ENCODE data around the gene CMTR1.
"Not testable (repeated sequence)": the region's sequence is repeated elsewhere in the genome, so short reads cannot be mapped to it uniquely, and the experiment has no call there.

The CMTR1 gene

DNA sequence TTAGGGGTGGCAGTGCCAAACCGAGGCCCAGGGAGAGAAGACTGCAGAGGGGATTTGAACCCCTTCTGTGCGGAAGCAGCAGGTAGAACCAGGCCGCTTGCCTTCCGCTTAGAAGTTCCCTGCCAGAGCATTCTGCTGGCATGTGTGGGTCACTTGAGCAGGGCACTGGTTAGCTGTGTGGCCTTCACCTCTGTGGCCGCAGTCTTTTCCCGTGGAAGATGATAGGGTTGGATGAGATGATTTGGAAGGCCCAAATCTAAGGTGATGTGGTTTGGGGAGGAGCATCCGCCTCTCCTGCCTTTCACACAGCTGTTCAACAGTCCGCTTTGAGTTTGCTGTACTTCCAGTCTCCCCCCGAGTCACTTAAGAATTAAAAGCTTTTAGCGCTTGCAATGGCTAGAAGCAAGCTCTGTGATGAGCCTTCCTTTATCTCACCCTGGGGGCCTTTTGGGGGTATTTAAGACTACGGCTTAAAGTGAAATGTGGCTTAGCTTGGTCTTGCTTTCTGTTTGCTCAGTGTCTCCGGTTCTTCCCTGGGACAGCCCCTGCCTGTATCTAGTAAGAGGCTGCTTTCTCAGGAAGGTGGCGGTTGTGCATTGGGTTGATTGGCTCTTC is 743 bp downstream of the CMTR1 start:
- TF ChIP-seq, protein P1, sequence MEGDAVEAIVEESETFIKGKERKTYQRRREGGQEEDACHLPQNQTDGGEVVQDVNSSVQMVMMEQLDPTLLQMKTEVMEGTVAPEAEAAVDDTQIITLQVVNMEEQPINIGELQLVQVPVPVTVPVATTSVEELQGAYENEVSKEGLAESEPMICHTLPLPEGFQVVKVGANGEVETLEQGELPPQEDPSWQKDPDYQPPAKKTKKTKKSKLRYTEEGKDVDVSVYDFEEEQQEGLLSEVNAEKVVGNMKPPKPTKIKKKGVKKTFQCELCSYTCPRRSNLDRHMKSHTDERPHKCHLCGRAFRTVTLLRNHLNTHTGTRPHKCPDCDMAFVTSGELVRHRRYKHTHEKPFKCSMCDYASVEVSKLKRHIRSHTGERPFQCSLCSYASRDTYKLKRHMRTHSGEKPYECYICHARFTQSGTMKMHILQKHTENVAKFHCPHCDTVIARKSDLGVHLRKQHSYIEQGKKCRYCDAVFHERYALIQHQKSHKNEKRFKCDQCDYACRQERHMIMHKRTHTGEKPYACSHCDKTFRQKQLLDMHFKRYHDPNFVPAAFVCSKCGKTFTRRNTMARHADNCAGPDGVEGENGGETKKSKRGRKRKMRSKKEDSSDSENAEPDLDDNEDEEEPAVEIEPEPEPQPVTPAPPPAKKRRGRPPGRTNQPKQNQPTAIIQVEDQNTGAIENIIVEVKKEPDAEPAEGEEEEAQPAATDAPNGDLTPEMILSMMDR (IDR thresholded peaks at IDR 0.05; ENCODE audit: low read depth, low read length, missing control alignments), result no peak
- in situ Hi-C loops (cut with HindIII; ENCODE audit: low sequenced_read_pairs), result no loop called here
- peak overlapping the region; percentile 89 for H3K4me3 ChIP-seq (ENCODE audit: low read depth, low read length)
- no peak for DNase-seq (ENCODE audit: low read depth)

DNA sequence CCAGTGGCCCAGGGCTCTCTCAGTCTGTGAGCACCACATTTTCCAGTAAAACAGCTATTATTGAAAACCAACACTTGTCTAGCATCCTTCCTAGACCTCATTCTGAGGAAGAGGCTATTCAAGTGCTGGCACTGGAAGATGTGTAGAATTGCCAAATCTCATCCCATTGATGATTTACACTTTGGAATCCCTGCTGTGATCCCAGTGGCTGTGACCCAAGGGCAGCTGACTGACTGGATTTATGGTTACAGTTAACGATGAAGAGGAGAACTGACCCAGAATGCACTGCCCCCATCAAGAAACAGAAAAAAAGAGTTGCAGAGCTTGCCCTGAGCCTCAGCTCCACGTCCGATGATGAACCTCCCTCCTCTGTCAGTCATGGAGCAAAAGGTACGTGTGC is 2.4 kb downstream of the CMTR1 start:
- in situ Hi-C loops (cut with HindIII; ENCODE audit: low sequenced_read_pairs), result no loop called here
- TF ChIP-seq, protein P1 (IDR thresholded peaks at IDR 0.05; ENCODE audit: low read depth, low read length, missing control alignments), result no peak
- H3K4me3 ChIP-seq (ENCODE audit: low read depth, low read length), result no peak overlapping the region
- no peak for DNase-seq (ENCODE audit: low read depth)

DNA sequence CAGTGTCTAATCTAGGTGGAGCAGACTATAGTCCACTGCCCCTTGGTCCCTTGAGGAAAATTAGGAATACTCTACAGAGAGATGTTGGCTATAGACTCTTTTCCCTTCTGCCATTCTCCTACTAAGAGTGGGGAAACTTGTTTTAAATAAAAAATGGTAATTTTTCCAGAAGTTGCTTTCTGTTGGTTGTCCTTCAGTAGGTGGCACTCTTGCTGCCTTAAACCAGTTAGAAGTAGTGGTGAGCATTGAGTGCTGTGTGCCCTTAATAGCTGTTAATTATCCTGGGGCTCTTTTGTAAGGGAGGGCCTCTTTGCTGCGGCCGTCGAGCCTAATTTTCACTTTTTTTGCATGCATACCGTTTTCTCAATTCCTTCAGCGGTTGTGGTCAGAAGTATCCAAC is 2.8 kb downstream of the CMTR1 start:
- TF ChIP-seq, protein P1 (IDR thresholded peaks at IDR 0.05; ENCODE audit: low read depth, low read length, missing control alignments), result peak; percentile 24
- DNase-seq (ENCODE audit: low read depth), result no peak
- in situ Hi-C loops (cut with HindIII; ENCODE audit: low sequenced_read_pairs), result no loop called here
- no peak overlapping the region for H3K4me3 ChIP-seq (ENCODE audit: low read depth, low read length)

DNA sequence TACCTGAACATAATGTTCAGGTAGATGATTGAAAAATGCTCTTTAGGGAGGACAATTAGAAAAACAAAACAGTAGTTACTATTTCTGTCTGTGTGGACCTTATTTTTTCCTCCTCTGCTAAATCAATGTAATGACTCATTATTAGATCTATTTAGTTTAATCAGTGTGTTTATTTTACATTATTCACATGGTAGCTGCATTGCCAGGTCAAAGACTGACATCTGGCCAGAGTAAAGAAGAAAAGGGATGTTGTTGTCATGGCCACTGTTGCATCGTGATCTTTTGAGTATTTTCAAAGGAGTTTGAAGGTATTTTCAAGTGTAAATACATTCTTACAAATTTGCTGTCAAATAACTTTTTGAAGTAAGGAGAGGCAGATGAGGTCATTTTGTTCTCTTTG is 5.9 kb downstream of the CMTR1 start:
- H3K4me3 ChIP-seq (ENCODE audit: low read depth, low read length), result no peak overlapping the region
- TF ChIP-seq, protein P1 (IDR thresholded peaks at IDR 0.05; ENCODE audit: low read depth, low read length, missing control alignments), result no peak
- in situ Hi-C loops (cut with HindIII; ENCODE audit: low sequenced_read_pairs), result no loop called here
- no peak for DNase-seq (ENCODE audit: low read depth)

DNA sequence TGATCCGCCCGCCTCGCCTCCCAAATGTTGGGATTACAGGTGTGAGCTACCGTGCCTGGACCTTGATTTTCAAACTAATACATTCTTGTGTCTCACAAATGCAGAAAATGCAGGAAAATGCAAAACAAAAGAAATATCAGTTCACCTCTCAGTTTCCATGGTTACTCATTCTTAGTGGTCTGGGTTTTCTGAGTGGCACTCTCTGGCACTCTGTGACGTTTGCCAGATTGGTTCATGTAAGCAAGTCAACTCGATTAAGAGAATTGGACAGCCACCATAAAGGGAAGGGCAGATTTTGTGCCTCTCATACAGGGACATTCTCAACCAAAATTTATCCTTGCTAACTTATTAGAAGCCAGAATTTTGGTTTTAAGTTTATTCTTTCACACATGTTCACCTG is 8.6 kb downstream of the CMTR1 start:
- H3K4me3 ChIP-seq (ENCODE audit: low read depth, low read length), result no peak overlapping the region
- DNase-seq (ENCODE audit: low read depth), result no peak
- TF ChIP-seq, protein P1 (IDR thresholded peaks at IDR 0.05; ENCODE audit: low read depth, low read length, missing control alignments), result no peak
- in situ Hi-C loops (cut with HindIII; ENCODE audit: low sequenced_read_pairs), result no loop called here

DNA sequence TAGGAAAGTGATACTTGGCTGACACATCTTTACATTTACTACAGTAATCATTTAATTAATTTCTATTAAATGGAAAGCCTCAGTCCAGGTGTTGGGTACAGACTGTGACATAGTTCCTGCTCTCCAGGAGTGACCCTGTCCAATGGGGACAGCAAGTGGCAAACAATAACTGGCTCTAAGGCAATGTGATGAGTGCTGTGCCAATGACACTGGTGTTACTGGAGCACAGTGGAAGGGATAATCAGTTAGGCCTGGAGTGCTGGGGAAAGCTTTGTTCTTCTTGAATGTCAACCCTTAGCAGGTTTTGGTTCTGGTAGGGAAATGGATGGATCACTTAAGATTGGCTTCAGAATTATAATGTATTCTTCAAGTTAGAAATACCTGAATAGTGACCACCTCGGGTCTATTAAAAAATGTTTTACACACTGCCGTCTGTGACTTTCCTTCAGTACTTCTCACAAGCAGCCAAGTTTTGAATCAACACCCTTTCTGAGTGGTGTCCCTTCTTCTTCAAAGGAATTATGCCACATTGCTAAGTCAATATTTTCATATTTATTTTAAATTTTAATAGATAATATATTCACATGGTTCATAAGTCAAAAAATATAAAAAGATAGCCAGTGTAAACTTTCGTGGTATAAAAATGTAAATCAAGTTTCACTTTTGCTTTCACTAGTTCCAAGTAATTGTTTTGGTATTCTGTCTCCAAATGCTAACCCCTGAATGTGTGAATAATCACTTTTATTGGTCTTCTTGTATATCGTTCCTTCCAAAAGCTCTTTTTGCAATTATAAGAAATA is 9.6 kb downstream of the CMTR1 start:
- no peak for DNase-seq (ENCODE audit: low read depth)
- TF ChIP-seq, protein P1 (IDR thresholded peaks at IDR 0.05; ENCODE audit: low read depth, low read length, missing control alignments), result no peak
- in situ Hi-C loops (cut with HindIII; ENCODE audit: low sequenced_read_pairs), result no loop called here
- no peak overlapping the region for H3K4me3 ChIP-seq (ENCODE audit: low read depth, low read length)

DNA sequence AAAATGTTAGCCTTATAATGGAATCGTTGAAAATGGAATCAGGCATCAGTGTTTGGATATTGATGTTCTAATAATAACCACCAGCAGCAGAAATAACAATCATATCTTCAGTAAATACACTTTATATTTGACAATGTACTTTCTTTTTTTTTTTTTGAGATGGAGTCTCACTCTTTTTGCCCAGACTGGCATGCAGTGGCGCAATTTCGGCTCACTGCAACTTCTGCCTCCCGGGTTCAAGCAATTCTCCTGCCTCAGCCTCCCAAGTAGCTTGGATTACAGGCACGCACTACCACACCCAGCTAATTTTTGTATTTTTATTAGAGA is 10.2 kb downstream of the CMTR1 start:
- in situ Hi-C loops (cut with HindIII; ENCODE audit: low sequenced_read_pairs); DNase-seq (ENCODE audit: low read depth); H3K4me3 ChIP-seq (ENCODE audit: low read depth, low read length): not testable (repeated sequence)
